Measurements from ENCODE around the gene ANKRD63. TPM values are rescaled to one million over a fixed set of nuclear protein-coding genes. Genes with fewer than 3 reads are reported as not detected.

Gene ANKRD63
- total RNA-seq (not detected), polyA plus RNA-seq (not detected)
- long read RNA-seq, donor 1, result 0 reads
- long read RNA-seq, donor 2, result 0 reads
- long read RNA-seq, donor 3, result 0 reads
- long read RNA-seq, donor 4, result 0 reads
- long read RNA-seq, donor 5, result 0 reads

- Histone ChIP-seq H3K9me3 (ENCODE audit: control insufficient read depth in 4 of 4, insufficient read depth in 3 of 4, low read length in 3 of 4) (no peaks in the 10 kb centered on the region), H3K4me3 (peak within 1 kb of the TSS; percentile 12), H3K36me3 (ENCODE audit: control insufficient read depth in 4 of 4, insufficient read depth in 4 of 4, low read length in 4 of 4) (peaks cover 0 to under 1% (median under 1%) of the 10 kb centered on the region in 4 donors), H3K27ac (ENCODE audit: low read depth in 1 of 2, low read length in 1 of 2) (no peak within 1 kb of the TSS), H3K4me1 (ENCODE audit: control insufficient read depth in 5 of 5, insufficient read depth in 5 of 5, low read length in 5 of 5) (peaks cover 0 to 43% (median 12%) of the 10 kb centered on the region in 5 donors), H3K9ac (ENCODE audit: insufficient read depth in 1 of 2, low read length in 2 of 2) (no peak within 1 kb of the TSS), H3K27me3 (ENCODE audit: control insufficient read depth in 3 of 3, insufficient read depth in 3 of 3, low read length in 2 of 3) (peaks cover 3 to 48% (median 43%) of the 10 kb centered on the region in 3 donors)
- 1 to 3% methylated on average over 70 to 76 of the region's 76 CpGs for WGBS, 2 donors
- no peak for TF ChIP-seq CTCF (IDR thresholded peaks at IDR 0.05; ENCODE audit: control extremely low read depth, extremely low read depth)
- ATAC-seq (ENCODE audit: insufficient read depth, low FRiP score), result peak; percentile 13
- peak; percentile 25 to 48 (median 41) for DNase-seq
Measured at GRCh38 chr15:40282869-40283614, at the start of gene ANKRD63. TSS of gene ANKRD63 (minus strand) at chr15:40283064. CDS start at chr15:40282586, 478 bp downstream.

- Histone ChIP-seq H3K27ac (ENCODE audit: low read depth in 1 of 2, low read length in 1 of 2) (peak overlapping the region in 1 of 2 donors; percentile 58), H3K4me1 (ENCODE audit: control insufficient read depth in 5 of 5, insufficient read depth in 5 of 5, low read length in 5 of 5) (peaks cover 18 to 57% (median 43%) of the 10 kb centered on the region in 5 donors), H3K9ac (ENCODE audit: insufficient read depth in 1 of 2, low read length in 2 of 2) (no peak overlapping the region), H3K36me3 (ENCODE audit: control insufficient read depth in 4 of 4, insufficient read depth in 4 of 4, low read length in 4 of 4) (peaks cover 0 to 17% (median 0%) of the 10 kb centered on the region in 4 donors), H3K27me3 (ENCODE audit: control insufficient read depth in 3 of 3, insufficient read depth in 3 of 3, low read length in 2 of 3) (no peaks in the 10 kb centered on the region), H3K9me3 (ENCODE audit: control insufficient read depth in 4 of 4, insufficient read depth in 3 of 4, low read length in 3 of 4) (no peaks in the 10 kb centered on the region), H3K4me3 (no peak overlapping the region)
- no peak for ATAC-seq (ENCODE audit: insufficient read depth, low FRiP score)
- 62 to 65% methylated on average over 8 of the region's 8 CpGs for WGBS, 2 donors
- TF ChIP-seq CTCF (IDR thresholded peaks at IDR 0.05; ENCODE audit: control extremely low read depth, extremely low read depth), result no peak
- DNase-seq, result no peak
Measured at GRCh38 chr15:40332113-40332781, 49.4 kb upstream of the ANKRD63 start.

- Histone ChIP-seq H3K4me1 (ENCODE audit: control insufficient read depth in 5 of 5, insufficient read depth in 5 of 5, low read length in 5 of 5) (peaks cover 21 to 57% (median 43%) of the 10 kb centered on the region in 5 donors), H3K36me3 (ENCODE audit: control insufficient read depth in 4 of 4, insufficient read depth in 4 of 4, low read length in 4 of 4) (peaks cover 0 to 15% (median 2%) of the 10 kb centered on the region in 4 donors), H3K9ac (ENCODE audit: insufficient read depth in 1 of 2, low read length in 2 of 2) (no peak overlapping the region), H3K27me3 (ENCODE audit: control insufficient read depth in 3 of 3, insufficient read depth in 3 of 3, low read length in 2 of 3) (no peaks in the 10 kb centered on the region), H3K27ac (ENCODE audit: low read depth in 1 of 2, low read length in 1 of 2) (peak overlapping the region in 1 of 2 donors; percentile 58), H3K4me3 (no peak overlapping the region), H3K9me3 (ENCODE audit: control insufficient read depth in 4 of 4, insufficient read depth in 3 of 4, low read length in 3 of 4) (no peaks in the 10 kb centered on the region)
- WGBS, 2 donors, result 96% methylated on average over 7 of the region's 7 CpGs
- TF ChIP-seq CTCF (IDR thresholded peaks at IDR 0.05; ENCODE audit: control extremely low read depth, extremely low read depth), result no peak
- DNase-seq (no peak), ATAC-seq (ENCODE audit: insufficient read depth, low FRiP score) (no peak)
Measured at GRCh38 chr15:40331637-40332036, 48.8 kb upstream of the ANKRD63 start.
